Measurements from ENCODE around the gene DNAH1. TPM values are rescaled to one million over a fixed set of nuclear protein-coding genes. Genes with fewer than 3 reads are reported as not detected.

DNAH1 gene
- total and polyA plus RNA-seq, 2 of the 4 experiments (the other 2 are of a cell fraction) = 2.0 to 4.0 TPM

- Histone ChIP-seq H3K9ac (ENCODE audit: low read depth, low read length) (no peak overlapping the region), H3K18ac (ENCODE audit: low read depth, low read length) (no peak overlapping the region), H3K56ac (ENCODE audit: extremely low read depth, insufficient read depth, low read length) (no peak overlapping the region), H2AK5ac (ENCODE audit: low read depth, low read length) (no peak overlapping the region), H3K14ac (replicated peaks; ENCODE audit: low read depth, low read length) (no peak overlapping the region), H2BK15ac (ENCODE audit: low read depth, low read length) (no peak overlapping the region), H3K27me3 (ENCODE audit: control insufficient read depth, insufficient read depth, low read length) (no peaks in the 10 kb centered on the region), H3K9me3 (ENCODE audit: control insufficient read depth, insufficient read depth, low read length) (no peaks in the 10 kb centered on the region), H4K5ac (ENCODE audit: low read depth, low read length) (no peak overlapping the region), H3K4me3 (ENCODE audit: insufficient read depth, low read depth, low read length) (no peak overlapping the region), H3K9me1 (ENCODE audit: insufficient read depth, low read length) (0 out of 2 replicates have a peak, but pooled peaks cover 6% of the 10 kb centered on the region), H3K79me1 (ENCODE audit: low read depth in 1 of 2, low read length in 2 of 2) (peaks cover 3 to 5% of the 10 kb centered on the region in 2 experiments; a peak in 3 of 4 replicates), H3K4me1 (ENCODE audit: control insufficient read depth, insufficient read depth, low read length) (no peaks in the 10 kb centered on the region), H4K8ac (ENCODE audit: low read depth in 2 of 2, low read length in 2 of 2) (no peak overlapping the region), H4K20me1 (ENCODE audit: insufficient read depth, low read length) (no peaks in the 10 kb centered on the region; the same call in 1 of the 2 replicates), H4K91ac (ENCODE audit: insufficient read depth, low read depth, low read length) (no peak overlapping the region), H2BK20ac (ENCODE audit: low read depth, low read length) (no peak overlapping the region), H2AK9ac (replicated peaks; ENCODE audit: low read depth, low read length, poor library complexity) (no peak overlapping the region), H3K27ac (ENCODE audit: insufficient read depth, low read length) (no peak overlapping the region), H2BK5ac (ENCODE audit: low read depth, low read length, poor library complexity, severe bottlenecking) (no peak overlapping the region), H2AFZ (replicated peaks; ENCODE audit: low read length, poor library complexity) (no peak overlapping the region), H3K4me2 (ENCODE audit: low read depth, low read length) (no peak overlapping the region), H3K4ac (ENCODE audit: low read depth, low read length) (no peak overlapping the region), H2BK120ac (ENCODE audit: low read depth, low read length) (no peak overlapping the region), H3K36me3 (ENCODE audit: control insufficient read depth, insufficient read depth, low read length) (peaks cover 56% of the 10 kb centered on the region), H3K23ac (ENCODE audit: low read depth, low read length) (no peak overlapping the region)
- no TSS peak for BruUV-seq (replicated peaks)
- intact Hi-C loops (cut with micrococcal nuclease) (no loop called here), dilution Hi-C loops (cut with HindIII; ENCODE audit: low sequenced_read_pairs, unreplicated experiment) (no loop called here), in situ Hi-C loops (cut with MboI; ENCODE audit: low sequenced_read_pairs) (no loop called here)
- WGBS, 2 experiments (ENCODE audit: extremely low coverage in 2 of 2, insufficient read length in 1 of 2) = no CpG with 5 or more reads among the region's 1 CpG
- POLR2A ChIA-PET (ENCODE audit: unreplicated experiment) = no interaction called here
- ATAC-seq (ENCODE audit: low read depth) = no peak
- DNase-seq = no peak
- no peak for TF ChIP-seq SMC3 (IDR thresholded peaks at IDR 0.05; ENCODE audit: low read depth, low read length)
- no peak for TF ChIP-seq CTCF (conservative IDR thresholded peaks at IDR 0.05; ENCODE audit: low read depth, low read length)
- no peak for TF ChIP-seq MAZ (IDR thresholded peaks at IDR 0.05; ENCODE audit: borderline replicate concordance, low read depth, low read length)
- TF ChIP-seq POLR2A (IDR thresholded peaks at IDR 0.05; ENCODE audit: low read depth, low read length) = no peak
- TF ChIP-seq NFE2L2 (IDR thresholded peaks at IDR 0.05; ENCODE audit: low read depth, low read length) = no peak
- TF ChIP-seq BHLHE40 (IDR thresholded peaks at IDR 0.05; ENCODE audit: low read depth, low read length) = no peak
- no peak for TF ChIP-seq ELK1 (IDR thresholded peaks at IDR 0.05; ENCODE audit: borderline replicate concordance, low read depth, low read length)
- TF ChIP-seq MXI1 (IDR thresholded peaks at IDR 0.05; ENCODE audit: borderline replicate concordance, low read depth, low read length) = no peak
- no peak for TF ChIP-seq RAD21 (IDR thresholded peaks at IDR 0.05; ENCODE audit: low read length)
- TF ChIP-seq, protein P1, sequence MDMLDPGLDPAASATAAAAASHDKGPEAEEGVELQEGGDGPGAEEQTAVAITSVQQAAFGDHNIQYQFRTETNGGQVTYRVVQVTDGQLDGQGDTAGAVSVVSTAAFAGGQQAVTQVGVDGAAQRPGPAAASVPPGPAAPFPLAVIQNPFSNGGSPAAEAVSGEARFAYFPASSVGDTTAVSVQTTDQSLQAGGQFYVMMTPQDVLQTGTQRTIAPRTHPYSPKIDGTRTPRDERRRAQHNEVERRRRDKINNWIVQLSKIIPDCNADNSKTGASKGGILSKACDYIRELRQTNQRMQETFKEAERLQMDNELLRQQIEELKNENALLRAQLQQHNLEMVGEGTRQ (IDR thresholded peaks at IDR 0.05; ENCODE audit: low read depth, low read length) = no peak
- CTCF ChIA-PET = no interaction called here
Measured at GRCh38 chr3:52401551-52401950, 85.4 kb downstream of the DNAH1 start.
